LoVo (cell line): Measurements from ENCODE around the gene INO80D.
"Not testable (repeated sequence)": the region's sequence is repeated elsewhere in the genome, so short reads cannot be mapped to it uniquely, and the experiment has no call there.

Experiments used
- DNase-seq: peaks from one replicate; pipeline ENCODE4 v3.0.0-alpha.2; 2016; ENCODE audit warnings: low spot score

The INO80D gene

DNA sequence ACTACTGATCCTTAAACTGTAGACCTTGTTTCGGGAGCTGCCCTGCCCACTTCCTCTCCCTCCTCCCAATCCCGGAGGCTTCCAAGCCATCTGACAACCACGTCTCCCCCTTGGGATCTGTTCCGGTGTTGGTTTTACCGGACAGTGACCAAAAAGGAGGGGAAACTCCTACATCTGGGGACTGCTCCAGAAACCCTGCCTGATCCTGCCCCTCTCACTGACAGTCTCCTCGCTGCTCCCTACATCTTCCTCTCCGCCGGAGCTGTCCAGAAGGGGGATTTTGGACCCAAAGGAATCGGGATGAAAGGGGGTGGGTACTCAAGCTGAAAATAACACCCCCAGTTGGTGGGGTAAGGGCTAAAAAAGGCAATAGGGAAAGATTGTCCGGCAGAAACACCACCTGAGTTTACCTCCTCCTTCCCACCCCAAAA, 1.5 kb downstream of the INO80D start:
- DNase-seq = peak; percentile 60

GRCh38 chr2:206083602-206084438, 2.2 kb downstream of the INO80D start:
- no peak for DNase-seq

GRCh38 chr2:206082298-206082843, 3.6 kb downstream of the INO80D start:
- DNase-seq = no peak

- DNase-seq = no peak
These were observed 5.0 kb downstream of the INO80D start for GRCh38 chr2:206080927-206081326.

DNA sequence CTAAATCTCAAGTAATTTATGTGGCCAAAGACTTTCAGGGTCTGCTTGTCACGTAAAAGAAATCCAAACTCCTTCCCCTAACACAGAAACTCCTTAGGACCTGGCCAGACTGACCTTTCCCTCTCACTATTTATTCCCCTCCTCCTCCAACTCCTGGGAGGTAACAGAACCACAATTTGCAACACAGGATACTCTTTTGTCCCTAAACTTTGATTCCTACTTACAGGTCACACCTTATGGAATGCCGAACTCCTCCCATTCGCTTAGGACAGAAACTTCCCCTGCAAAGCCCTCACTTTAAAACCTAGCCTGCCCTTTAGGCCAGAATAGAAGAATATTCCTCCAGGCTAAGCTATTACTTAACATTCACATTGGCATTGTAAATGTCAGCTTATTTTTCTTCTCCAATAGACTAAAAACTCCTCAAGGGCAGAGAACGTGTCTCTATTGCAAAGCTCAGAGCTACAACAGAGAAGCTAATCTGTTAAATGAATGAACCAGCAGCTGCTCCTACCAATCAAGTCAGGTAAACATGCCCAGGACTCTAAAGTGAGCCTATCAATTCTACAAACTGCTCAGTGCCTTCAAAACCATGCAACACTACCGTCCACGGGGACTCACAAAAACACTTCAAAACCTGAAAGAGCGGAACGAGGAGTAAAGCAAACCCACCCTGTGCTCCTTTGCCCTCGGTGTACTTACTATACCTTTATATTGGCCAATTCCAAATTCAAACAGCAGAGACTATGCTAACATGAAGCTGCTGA, 6.1 kb downstream of the INO80D start:
- no peak for DNase-seq

DNA sequence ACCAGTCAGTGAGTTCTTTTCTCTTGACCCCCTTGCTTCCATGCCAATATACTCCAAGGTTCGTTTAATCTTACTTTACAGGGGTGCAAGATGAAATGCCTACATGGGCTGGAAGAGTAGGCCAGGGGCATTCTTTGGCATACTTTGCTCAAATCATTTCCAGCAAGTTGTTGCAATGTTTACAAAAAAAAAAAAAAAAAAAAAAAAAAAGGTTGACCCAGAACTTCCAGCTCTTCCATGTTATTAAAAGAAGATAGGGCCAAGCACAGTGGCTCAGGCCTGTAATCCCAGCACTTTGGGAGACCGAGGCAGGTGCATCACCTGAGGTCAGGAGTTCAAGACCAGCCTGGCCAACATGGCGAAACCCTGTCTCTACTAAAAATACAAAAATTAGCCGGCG, 8.1 kb downstream of the INO80D start:
- DNase-seq = not testable (repeated sequence)

DNA sequence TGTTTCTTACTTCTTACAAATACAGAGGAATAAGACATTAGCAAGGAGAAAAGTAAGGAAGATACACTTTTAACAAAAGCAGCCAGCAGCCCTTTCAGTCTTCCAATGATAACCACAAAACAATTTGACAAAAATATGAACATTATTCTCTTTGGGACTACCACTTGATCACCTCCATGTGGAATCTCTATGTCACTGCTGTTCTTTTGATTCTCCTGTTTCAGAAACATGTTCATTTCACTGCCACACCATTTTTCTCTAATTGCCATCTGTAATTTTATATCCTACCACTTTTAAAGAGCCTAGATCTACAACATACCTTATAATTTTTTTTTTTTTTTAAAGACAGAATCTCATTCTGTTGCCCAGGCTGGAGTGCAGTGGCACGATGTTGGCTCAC, 10.9 kb downstream of the INO80D start:
- no peak for DNase-seq

GRCh38 chr2:206071807-206072206, 14.2 kb downstream of the INO80D start:
- DNase-seq = no peak

GRCh38 chr2:206069417-206069816, 16.6 kb downstream of the INO80D start:
- DNase-seq = no peak

DNA sequence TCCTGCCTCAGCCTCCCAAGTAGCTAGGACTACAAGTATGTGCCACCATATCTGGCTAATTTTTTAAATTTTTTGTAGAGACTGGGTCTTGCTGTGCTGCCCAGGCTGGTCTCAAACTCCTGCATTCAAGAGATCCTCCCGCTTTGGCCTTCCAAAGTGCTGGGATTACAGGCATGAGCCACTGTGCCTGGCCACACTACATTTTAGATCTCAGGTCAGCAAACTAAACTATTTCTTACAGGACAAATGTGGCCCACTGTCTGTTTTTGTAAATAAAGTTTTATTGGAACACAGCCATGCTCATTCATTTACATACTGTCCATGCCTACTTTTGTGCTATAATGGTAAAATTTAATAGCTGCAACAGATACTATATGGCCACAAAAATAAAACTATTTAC, 17.8 kb downstream of the INO80D start:
- no peak for DNase-seq

GRCh38 chr2:206064077-206064476, 21.9 kb downstream of the INO80D start:
- DNase-seq = no peak

DNA sequence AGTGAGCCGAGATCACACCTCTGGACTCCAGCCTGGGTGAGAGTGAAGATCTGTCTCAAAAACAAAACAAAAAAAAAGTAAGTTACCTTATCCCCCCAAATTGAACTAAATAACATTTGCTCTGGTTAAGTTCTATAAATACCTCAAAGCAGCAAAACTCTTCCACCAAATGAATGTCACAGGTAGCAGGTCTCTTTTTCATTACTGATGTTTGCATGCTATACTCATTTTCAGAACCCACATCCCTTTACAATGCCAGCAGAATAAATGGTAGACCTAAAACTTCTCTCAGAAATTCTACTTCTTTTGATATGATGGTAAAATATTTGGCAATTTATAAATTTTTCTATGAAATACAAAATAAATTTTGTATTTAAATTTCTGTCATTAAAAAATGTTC, 22.3 kb downstream of the INO80D start:
- no peak for DNase-seq

- no peak for DNase-seq
These were observed 23.2 kb downstream of the INO80D start for GRCh38 chr2:206062724-206063123.

DNA sequence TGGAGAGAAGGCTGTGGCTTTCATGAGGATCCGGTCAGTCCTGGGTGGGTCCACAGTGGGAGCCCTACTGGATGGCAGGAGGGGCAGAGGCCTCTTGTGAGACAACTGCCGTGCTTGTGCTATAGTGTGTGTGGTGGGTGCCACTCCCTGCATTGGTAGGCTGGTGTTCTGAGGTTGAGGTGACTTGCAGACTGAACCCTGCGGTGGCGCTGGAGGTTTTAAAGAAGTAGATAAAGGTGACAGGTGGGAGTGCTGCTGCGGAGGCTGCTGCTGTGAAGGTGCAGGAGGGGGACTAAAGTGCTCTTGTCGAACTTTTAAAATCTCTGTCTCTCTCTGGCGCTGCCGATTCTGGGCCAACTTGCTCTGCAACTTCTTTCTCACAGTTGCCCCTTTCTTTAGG, 29.7 kb downstream of the INO80D start:
- DNase-seq = no peak

DNA sequence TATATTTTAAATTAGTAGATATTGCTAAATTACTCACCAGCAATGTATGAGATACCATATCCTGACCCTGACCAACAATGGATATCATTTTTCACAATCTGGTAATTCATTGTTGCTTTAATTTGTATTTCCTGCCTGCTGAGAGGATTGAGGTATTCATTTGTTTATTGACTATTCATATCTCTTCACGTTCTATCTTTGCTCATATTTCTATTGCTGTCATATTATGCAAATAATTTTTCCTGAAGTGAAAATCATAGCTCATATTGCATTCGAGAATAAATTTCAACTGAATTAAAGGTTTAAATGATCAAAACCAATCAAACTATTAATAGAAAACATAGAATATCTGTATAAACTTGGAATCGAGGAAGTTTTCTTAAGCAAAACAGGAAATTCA, 31.0 kb downstream of the INO80D start:
- no peak for DNase-seq

GRCh38 chr2:206051912-206052311, 34.1 kb downstream of the INO80D start:
- DNase-seq = no peak

DNA sequence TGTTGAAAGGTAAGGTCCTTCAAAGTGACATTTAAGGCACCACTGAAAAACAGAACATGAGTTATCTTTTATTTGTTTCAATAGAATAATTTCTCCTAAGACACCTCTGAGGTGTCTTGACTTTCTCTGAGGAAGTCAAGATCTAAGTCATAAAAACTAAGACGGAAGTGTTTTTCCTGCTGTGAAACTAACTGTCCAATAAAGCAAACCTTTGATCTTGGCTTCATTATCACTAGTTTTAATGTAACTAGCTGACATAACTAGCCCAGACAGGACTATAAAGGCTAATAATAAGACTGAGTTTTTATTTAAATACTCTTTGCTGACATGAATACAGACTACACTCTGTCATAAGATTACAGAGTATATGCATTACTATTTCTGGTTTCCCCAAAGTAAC, 36.6 kb downstream of the INO80D start:
- DNase-seq = peak; percentile 14

GRCh38 chr2:206045251-206045650, 40.7 kb downstream of the INO80D start:
- DNase-seq = no peak

- DNase-seq = no peak
These were observed 45.4 kb downstream of the INO80D start for GRCh38 chr2:206040525-206040924.

- not testable (repeated sequence) for DNase-seq
These were observed 50.6 kb downstream of the INO80D start for GRCh38 chr2:206035393-206035792.

DNA sequence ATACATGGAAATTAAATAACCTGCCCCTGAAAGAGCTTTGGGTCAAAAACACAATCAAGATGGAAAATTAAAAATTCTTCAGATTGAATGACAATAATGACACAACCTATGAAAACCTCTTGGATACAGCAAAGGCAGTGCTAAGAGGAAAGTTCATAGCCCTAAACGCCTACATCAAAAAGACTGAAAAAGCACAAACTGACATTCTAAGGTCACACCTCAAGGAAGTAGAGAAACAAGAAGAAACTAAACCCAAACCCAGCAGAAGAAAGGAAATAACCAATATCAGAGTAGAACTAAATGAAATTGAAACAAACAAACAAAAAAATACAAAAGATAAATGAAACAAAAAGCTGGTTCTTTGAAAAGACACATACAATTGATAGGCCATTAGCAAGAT, 52.5 kb downstream of the INO80D start:
- DNase-seq = not testable (repeated sequence)

GRCh38 chr2:206031950-206032567, 53.9 kb downstream of the INO80D start:
- no peak for DNase-seq
